ENCODE measurements around the gene ZBED5.

GRCh38 chr11:10847960-10848860, 9.6 kb downstream of the ZBED5 start:
- no peak for TF ChIP-seq EZH2 (IDR thresholded peaks at IDR 0.05; ENCODE audit: borderline replicate concordance, low read depth, low read length, poor library complexity, severe bottlenecking)
- TF ChIP-seq CTCF (conservative IDR thresholded peaks at IDR 0.05; ENCODE audit: low read depth, low read length): no peak

Data from A673 (cell line).